GM12891 (cell line): ENCODE measurements around the gene ARHGEF11.

Experiments
- DNase-seq: peaks from one replicate; pipeline ENCODE4 v3.0.0; 2011; ENCODE audit warnings: low spot score; ENCODE audit not compliant: insufficient read length
- FAIRE-seq: peaks from 2 replicates; lab custom pipeline; 2011; peaks lifted over from hg19 to GRCh38; lab: Jason Lieb, UNC
- PAX5 ChIP-seq: IDR thresholded peaks from 2 replicates; pipeline ENCODE4 v1.6.1; 2011; ENCODE audit warnings: low read length, moderate library complexity, mild to moderate bottlenecking; ENCODE audit not compliant: insufficient read depth, severe bottlenecking
- POLR2A ChIP-seq: IDR thresholded peaks from 2 replicates; pipeline ENCODE4 v1.6.1; 2011; ENCODE audit warnings: low read depth, low read length, control low read depth
- POLR2AphosphoS5 ChIP-seq: IDR thresholded peaks from 2 replicates; pipeline ENCODE4 v1.6.1; 2011; ENCODE audit warnings: low read depth, low read length, control low read depth
- POU2F2 ChIP-seq: IDR thresholded peaks from 2 replicates; pipeline ENCODE4 v1.6.1; 2011; ENCODE audit warnings: low read depth, mild to moderate bottlenecking, control low read depth, low read length, moderate library complexity
- SPI1 ChIP-seq: IDR thresholded peaks from 2 replicates; pipeline ENCODE4 v1.6.1; 2011; ENCODE audit warnings: low read depth, low read length, control low read depth
- TAF1 ChIP-seq: IDR thresholded peaks from 2 replicates; pipeline ENCODE4 v1.6.1; 2011; ENCODE audit warnings: low read depth, low read length, control low read depth

ARHGEF11 gene

DNA sequence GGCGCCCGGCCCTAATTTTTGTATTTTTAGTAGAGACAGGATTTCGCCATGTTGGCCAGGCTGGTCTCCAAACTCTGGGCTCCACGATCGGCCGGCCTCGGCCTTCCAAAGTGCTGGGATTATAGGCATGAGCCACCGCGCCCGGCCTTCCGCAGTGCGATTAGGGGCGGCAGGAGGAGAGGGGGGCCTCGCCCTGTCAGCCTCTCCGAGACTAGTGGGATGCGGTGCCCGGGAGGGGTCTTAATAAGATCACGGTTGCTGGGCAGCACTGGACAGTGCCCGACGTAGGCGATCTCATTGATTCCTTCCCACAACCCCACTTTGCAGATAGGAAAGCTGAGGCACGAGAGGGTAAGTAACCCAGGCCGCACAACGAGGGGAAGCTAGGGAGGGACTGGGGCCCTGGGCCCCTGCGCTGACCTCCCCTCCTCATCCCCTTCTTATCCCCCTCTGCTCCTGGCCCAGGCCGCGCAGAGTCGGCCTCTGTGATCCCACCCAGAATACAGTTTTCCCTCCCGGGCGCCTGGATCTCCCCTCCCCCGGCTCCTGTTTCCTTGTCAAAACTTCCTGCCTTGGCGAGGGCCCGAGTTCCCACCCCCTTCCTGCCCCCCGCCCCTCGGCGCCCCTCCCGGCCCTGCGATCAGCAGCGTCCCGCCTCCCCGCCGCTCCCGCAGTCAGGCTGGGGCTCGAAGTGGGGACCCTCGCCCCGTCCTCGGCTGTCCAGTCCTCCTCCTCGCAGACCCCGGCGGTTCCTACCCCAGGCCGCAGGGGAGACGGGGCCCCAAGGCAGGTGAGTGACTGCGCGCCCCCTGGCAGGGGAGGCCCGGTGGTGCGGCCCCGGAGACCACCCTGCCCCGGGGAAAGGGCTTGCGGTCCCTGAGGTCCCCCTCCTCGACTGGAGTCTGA is 152.2 kb downstream of the ARHGEF11 start, which contains the start of gene PEAR1:
PEAR1 (plus strand) TSS at position 671 of the 906 bp plus-strand sequence. CDS start 10,209 bp downstream, outside the sequence.
- TF ChIP-seq POLR2A (no peak), POU2F2 (no peak), POLR2AphosphoS5 (no peak), TAF1 (no peak), SPI1 (no peak), PAX5 (no peak)

DNA sequence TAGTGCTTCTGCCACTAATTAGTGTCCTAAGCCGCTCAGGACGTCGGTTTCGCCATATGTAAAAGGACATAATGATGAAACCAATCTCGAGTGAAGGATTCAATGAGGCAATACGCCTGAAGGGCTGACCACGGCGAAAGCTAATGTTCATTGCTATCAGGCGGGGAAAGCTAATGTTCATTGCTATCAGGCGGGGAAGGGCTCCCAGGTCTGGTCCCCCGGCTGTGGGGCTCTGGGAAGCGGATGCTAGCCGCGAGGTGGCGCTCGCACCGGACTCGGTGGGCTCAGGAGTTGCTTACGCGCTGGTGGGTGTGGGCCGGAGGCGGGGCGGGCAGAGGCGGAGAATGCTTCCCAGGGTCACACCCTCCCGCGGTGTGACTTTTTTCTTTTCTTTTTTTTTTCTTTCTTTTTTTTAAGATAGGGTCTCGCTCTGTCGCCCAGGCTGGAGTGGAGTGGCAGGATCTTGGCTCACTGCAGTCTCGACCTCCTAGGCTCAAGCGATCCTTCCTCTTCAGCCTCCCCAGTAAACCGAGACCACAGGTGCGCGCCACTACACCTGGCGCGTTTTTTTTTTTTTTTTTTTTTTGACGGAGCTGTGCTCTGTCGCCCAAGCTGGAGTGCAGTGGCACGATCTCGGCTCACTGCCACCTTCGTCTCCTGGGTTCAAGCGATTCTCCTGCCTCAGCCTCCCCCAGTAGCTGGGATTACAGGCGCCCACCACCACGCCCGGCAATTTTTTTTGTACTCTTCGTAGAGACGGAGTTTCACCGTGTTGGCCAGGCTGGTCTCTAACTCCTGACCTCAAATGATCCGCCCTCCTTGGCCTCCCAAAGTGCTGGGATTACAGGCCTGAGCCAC is 153.1 kb downstream of the ARHGEF11 start:
- no peak for TF ChIP-seq SPI1
- no peak for TF ChIP-seq POLR2A
- no peak for TF ChIP-seq POLR2AphosphoS5
- TF ChIP-seq PAX5: no peak
- TF ChIP-seq TAF1: no peak
- no peak for TF ChIP-seq POU2F2
- DNase-seq (peak; percentile 86), FAIRE-seq (no peak)

More for the DNA sequence above, 152.2 kb downstream of the ARHGEF11 start, which contains the start of gene PEAR1:
- no peak for FAIRE-seq
- DNase-seq: no peak

DNA sequence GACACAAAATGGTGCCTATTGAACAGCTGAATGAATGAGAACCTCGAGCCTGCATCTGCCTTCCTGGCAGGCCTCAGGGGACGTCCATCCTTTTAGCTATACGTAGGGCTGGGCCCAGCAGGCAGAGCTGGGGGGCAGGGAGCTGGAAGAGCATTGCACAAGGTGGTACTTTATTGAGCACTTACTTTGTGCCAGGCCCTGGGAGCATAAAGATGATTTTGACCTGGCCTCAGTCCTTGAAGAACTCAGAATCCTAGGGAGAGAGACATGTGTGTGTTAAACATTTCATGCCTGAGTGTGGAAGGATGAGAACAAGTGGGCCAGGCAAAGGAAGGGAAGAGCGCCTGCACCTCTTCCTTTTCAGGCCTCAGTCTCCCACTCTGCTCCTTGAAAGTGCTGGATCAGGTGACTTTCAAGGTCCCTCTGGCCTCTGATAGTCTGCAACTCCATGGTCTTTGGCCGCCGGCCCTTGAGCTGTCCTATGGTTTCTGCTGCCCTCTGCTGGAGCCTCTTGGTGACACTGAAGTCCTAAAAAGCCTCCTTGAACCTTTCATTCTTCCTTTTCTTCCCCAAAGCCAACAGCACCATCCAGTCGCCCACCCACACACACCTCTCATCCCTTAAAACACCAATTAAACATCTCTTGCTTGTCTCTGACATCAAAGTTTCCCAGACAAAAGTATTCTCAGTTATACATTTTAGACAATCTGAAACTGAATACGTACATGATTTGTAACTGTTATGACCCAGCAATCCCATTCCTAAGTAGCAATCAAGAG is 155.6 kb downstream of the ARHGEF11 start:
- TF ChIP-seq PAX5 (no peak), POLR2AphosphoS5 (no peak), POU2F2 (no peak), POLR2A (no peak), SPI1 (no peak), TAF1 (no peak)
- no peak for FAIRE-seq
- peak; percentile 64 for DNase-seq

DNA sequence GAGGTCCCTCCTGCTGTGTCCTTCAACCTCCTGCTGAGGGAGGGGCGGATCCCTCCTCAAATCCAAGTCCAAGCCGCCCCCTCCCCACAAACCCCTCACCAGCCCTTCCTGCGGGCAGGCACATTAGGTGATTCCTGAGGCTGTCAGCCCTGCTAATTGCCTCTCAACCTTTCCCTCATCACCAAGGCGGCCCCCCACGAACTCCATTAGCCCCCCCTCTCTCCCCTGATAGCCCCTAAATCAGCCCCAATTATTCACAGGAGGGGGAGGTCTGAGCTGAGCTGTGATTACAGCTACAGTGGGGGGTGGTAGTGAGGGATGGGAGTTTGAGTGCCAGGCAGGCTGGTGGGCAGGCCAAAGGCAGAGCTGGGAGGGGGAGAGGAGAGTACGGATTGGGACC is 157.8 kb downstream of the ARHGEF11 start:
- FAIRE-seq (no peak), DNase-seq (no peak)
- TF ChIP-seq TAF1 (no peak), POLR2A (no peak), SPI1 (no peak), PAX5 (no peak), POLR2AphosphoS5 (no peak), POU2F2 (no peak)

DNA sequence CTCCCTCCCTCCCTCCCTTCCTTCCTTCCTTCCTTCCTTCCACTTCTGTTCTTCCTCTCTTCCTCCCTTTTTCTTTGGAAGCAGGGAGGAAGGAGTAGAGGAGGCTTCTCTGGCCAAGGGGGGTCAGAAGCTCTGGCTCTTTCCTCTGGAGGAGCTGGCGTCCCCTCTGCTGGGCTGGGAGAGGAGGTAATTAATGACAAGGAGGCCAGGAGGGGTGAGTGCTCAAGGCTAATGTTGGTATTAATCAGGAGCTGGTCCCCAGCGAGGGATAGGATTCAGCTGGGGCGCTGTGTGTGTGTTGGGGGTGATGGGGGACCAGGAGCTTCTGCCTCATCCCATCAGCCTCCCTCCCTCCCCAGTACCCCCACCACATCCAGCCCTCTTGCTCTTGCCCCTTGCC is 158.2 kb downstream of the ARHGEF11 start:
- TF ChIP-seq TAF1: no peak
- TF ChIP-seq PAX5: no peak
- no peak for TF ChIP-seq POLR2A
- no peak for TF ChIP-seq POU2F2
- no peak for TF ChIP-seq SPI1
- TF ChIP-seq POLR2AphosphoS5: no peak
- FAIRE-seq (no peak), DNase-seq (no peak)

DNA sequence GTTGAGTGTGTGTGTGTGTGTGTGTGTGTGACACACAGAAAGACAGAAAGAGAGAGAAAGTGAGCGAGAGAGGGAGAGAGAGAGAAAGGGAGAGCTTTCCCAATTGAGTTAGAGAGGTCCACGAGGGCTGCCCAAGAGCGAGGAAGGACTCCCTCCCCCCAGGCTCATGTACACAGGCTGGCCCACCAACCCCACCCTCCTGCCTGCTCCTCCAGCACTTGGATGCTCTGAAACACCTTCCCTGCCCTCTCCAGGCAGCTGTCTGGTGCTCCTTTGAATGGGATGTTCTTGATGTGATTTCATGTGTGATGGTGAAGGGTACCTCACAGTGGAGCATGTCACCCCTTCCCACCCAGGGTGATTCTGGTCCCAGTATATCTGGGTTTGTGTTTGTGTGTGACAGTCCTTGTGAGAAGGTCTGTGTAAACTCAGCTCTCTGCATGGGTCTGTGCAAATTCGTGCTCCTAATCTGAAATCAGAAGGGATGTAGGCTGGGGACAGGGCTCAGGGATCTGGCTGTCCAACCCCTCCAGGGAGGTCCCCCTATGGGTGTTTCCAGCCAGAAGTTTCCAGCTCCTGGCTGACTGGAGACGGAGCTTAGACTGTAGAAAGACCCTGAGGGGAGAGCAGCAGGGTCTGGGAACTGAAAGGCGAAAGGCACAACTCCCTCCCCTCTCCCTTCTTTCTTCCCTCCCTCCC is 158.8 kb downstream of the ARHGEF11 start:
- FAIRE-seq (no peak), DNase-seq (no peak)
- no peak for TF ChIP-seq PAX5
- TF ChIP-seq TAF1: no peak
- TF ChIP-seq POLR2AphosphoS5: no peak
- no peak for TF ChIP-seq POU2F2
- TF ChIP-seq SPI1: no peak
- no peak for TF ChIP-seq POLR2A

DNA sequence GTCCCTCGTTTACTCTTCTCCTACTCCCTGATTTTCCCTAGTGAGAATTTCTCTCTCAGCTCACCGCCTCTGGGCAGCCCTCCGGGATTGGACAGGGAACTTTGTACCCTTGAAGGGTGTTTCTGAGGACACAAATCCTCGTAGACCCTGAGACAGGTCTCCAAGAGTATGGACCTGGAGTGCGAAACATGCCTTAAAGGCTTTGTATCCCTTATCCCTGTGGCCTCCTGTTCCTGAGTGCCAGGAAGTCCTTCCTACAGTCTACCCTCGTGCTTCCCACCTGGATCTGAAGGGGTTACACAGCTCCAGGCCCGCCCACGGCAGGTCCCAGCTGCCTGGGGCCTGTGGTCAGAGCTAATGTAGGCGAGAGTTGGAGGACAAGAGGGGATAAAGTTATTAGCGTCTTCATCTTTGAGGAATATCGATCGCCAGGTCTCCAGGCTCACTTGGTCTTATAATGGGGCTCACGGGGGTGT is 159.6 kb downstream of the ARHGEF11 start:
- TF ChIP-seq SPI1: no peak
- TF ChIP-seq POLR2AphosphoS5: no peak
- TF ChIP-seq POLR2A: no peak
- no peak for TF ChIP-seq PAX5
- TF ChIP-seq TAF1: no peak
- TF ChIP-seq POU2F2: no peak
- FAIRE-seq (no peak), DNase-seq (no peak)

DNA sequence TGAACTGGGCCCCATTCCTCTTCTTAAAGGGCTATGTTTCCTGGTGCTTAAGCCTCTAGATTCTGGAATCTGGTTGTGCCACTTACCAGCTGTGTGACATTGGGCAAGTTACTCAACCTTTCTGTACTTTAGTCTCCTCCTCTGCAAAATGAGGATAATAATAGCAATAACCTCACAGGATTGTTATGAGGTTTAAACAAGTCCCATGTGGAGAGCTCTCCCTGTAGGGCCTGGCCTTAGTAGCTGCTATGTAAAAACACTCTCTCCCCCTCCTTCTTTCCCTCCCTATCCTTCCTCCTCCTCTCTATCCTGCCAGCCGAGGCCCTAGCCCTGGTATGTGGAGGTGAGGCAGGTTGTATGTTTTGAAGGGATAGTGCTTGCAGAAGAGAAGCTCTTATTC is 160.2 kb downstream of the ARHGEF11 start:
- TF ChIP-seq PAX5: no peak
- TF ChIP-seq POU2F2: no peak
- TF ChIP-seq POLR2A: no peak
- TF ChIP-seq POLR2AphosphoS5: no peak
- no peak for TF ChIP-seq SPI1
- TF ChIP-seq TAF1: no peak
- FAIRE-seq: no peak
- DNase-seq: no peak
